NCI-H2029 (cell line): ENCODE results near the gene ZFP62.
"Not testable (repeated sequence)": the region's sequence is repeated elsewhere in the genome, so short reads cannot be mapped to it uniquely, and the experiment has no call there.

Experiments
- DNase-seq: peaks from one replicate; lab custom pipeline; 2025; lab: John Stamatoyannopoulos, UW

The ZFP62 gene

DNA sequence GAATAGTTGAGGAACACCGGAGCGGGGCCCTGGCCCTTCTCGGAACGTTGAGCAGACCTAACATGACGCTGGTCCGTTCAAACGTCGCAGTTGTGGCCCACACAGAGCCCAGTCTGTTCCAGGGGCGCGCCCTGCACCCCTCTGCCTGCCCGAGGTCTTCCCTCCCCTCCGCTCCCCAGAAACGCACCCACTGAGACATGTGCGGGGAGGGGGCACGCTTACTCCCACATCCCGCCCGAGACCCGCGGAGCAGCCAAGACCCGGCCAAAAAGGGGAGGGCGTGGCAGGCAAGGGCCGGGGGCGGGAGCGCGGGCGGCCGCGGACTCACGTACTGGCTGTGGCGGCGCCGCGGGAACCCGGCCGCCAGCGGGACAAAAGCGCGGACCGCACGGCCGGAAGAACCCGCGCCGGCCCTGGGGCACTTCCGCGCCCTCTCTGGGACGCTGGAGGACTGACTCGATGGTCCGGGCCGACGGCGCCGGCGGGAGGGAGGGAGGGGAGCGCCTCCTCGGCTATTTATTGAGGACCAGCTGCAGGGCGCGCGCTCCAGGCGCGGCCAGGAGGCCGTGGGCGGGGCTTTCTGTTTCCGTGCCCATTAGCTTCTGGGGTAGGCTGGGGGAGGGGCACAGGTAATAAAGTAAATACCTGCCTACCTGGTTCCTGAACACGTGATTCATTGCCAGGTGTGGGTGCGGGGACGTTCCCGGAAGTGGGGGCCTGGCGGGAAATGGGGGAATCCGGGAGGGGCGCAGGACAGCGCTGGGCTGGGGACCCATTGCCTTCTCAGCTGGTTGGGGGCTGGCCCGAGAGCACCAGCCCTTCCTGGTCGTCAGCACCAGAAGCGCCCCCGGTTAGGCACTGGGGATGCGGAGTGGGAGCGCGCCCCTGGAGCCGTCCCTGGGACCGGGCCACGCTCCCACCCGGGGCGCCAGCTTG lies at the start of gene ZFP62:
Gene ZFP62 (minus strand): TSS at position 390 of the 936 bp plus-strand sequence. CDS start 57 bp downstream, at position 333.
- peak; percentile 98 for DNase-seq

DNA sequence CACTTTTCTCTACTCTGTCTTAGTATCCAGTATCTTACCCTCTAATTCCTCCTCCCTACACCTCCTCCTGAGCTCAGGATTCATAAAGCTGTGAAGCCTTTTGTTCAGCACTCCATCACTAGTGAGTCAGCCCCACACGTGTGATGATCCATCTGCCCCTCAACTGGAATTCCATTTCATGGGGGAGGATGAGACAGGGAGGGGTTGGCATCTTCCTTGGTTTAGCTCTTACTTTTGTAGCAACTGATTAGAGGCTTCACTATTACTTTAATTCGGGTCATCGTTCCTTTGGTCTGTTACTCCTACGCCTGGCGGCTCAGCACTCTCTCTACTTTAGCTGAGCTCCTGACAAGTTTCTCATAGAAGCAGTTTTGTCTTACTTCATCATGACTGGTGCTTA lies 49.7 kb upstream of the ZFP62 start:
- DNase-seq: no peak

DNA sequence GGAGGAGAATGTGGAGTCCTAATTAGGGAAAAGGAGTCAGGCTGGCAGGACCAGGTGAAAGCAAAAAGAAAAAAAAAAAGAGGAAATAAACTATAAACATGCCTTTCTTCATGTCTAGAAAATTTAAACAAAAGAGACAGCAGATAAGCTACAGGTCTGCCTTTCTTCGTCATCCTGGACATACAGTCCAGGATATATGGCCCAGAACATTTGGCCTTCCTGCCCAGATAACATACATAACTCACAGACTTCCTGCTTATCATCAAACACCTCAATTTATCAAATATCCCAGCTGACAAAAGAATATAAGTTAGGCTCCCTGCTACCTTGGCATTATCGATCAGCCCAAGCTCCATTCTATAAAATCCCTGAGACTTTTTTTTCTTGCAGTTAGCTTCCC lies 49.1 kb upstream of the ZFP62 start:
- no peak for DNase-seq

DNA sequence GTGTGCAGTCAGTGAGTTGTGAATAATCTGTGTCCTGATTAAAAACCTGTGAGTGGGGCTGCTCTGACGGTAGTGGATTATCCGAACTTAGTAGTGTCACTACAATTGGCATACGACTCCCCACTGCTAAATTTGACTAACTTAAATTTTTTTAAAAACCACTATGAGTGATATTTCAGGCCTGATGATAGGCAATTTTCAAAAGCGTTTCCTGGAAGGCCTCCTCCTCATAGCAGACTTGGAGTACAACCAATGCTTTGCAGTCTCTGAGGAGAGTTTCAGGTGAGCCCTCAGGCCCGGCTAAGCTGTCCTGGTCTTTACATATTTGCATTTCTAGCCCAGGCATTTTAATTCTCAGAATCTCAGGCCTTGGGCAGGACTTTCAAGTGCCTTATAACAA lies 48.7 kb upstream of the ZFP62 start:
- no peak for DNase-seq

DNA sequence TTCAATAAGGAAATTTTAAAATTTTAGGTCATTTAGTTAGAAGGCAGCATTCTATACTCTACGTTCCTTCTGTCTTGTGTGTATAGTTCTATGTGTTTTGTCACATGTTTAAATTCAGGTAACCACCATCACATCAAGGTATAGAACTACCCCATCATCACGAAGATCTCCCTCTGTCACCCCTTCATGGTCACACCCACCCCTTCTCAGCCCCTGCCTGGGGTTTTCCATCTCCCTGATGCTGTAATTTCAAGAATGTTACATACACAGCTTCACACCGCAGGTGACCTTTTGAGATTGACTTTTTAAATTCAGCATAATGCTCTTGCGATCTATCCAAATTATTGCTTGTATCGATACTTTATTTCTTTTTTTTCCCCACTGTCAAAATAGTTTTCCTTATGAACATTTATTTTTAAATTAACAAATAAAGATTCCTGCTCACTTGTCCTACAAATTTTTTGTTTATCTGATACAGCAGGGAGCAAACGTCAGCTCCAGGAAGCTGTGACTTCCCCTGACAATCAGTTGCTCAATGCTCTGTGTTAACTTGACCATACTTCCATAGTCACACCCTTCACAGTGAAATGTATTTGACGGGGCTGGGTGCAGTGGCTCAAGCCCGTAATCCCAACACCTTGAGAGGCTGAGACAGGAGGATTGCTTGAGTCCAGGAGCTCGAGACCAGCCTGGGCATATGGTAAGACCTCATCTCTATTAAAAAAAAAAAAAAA lies 48.1 kb upstream of the ZFP62 start:
- DNase-seq: no peak

DNA sequence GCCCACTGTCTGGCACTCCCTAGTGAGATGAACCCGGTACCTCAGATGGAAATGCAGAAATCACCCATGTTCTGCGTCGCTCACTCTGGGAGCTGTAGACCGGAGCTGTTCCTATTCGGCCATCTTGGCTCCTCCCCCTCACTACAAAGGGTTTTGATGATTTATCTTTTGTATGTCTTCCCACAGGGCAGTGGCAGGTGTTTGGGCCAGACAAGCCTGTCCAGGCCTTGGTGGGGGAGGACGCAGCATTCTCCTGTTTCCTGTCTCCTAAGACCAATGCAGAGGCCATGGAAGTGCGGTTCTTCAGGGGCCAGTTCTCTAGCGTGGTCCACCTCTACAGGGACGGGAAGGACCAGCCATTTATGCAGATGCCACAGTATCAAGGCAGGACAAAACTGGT lies 47.3 kb upstream of the ZFP62 start:
- DNase-seq: no peak

DNA sequence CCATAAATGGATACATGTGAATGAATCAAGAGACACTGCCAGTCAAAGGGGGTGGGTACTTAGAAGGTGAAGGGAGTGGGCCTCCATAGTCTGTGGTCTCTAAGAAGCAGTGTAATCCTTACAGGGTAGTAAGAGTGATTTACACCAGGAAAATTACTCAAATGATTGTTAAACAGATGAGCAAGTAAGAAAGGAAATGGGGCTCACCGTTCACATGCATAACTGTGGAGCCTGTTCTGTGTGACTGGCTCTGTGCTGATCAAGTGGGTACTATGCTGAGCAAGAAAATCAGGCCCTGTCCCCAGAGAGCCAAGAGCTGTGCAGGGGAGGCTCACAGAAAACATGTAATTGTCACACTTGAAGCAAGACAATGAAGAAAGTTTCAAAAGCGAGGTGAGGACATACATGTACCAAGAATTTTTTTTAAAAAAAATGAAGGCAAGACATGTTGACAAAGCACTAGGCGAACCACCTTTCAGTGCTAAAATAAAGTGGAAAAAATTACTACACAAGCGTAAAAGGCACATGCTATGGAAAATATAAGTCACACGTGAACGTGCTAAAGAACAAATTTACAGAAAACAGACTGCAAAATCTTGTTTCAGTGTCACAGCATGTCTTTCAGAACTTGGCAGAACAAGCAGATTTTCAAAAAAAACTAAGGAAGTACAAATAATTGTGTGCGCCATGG lies 40.4 kb upstream of the ZFP62 start:
- no peak for DNase-seq

DNA sequence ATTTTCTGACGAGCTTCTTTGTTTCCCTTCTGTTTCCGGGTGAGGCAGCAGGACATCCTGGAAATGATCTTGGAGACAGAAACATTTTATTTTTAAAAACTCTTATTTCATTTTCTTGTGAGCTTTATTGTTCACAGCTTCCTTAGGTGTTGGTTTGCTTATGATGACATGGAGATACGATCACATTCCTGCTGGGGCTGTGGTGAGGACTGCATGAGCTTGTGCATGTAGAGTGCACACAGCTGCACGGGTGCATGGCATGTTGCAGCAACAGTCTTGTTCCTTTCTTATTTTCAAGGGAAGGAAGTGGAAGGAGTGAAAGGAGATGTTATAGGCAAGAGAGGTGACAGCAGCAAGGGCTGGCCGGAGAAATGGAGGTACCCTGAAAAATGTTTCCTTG lies 39.1 kb upstream of the ZFP62 start:
- no peak for DNase-seq

DNA sequence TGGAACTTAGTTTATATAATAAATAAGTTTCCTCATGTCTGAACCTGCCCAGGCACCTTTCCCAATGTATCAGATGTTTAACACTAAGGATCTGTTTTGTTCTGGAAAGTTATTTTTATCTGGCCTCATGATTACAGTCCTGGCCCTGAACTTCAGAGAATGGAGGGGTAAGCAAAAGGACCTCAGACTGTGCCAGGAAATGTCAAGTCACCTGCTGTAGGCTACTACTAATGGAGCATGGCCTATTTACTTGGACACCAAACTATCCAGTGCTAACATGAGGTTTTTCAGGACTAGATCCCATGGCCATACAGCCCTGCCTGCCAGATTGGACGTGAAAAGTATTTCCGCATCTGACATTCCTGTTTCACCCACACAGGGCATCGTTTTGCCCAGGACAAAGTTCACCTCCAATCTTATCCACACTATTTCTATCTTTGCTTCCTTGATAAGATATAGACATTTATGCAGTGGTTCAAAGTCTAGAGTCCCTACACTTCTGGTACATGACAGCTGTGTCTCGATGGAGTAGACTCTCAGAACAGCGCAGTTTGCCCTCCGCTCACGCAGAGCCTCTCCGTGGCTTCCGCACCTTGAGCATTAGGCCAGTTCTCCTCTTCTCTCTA lies 37.7 kb upstream of the ZFP62 start, which contains the start of gene BTNL8:
Gene BTNL8 (plus strand): TSS at position 539 of the 626 bp plus-strand sequence. CDS start 152 bp downstream, outside the sequence.
- no peak for DNase-seq

DNA sequence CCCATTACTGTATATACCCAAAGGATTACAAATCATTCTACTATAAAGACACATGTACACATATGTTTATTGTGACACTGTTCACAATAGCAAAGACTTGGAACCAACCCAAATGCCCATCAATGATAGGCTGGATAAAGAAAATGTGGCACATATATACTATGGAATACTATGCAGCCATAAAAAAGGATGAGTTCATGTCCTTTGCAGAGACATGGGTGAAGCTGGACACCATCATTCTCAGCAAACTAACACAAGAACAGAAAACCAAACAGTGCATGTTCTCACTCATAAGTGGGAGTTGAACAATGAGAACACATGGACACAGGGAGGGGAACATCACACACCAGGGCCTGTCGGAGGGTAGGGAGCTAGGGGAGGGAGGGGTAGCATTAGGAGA lies 34.3 kb upstream of the ZFP62 start:
- DNase-seq: not testable (repeated sequence)

DNA sequence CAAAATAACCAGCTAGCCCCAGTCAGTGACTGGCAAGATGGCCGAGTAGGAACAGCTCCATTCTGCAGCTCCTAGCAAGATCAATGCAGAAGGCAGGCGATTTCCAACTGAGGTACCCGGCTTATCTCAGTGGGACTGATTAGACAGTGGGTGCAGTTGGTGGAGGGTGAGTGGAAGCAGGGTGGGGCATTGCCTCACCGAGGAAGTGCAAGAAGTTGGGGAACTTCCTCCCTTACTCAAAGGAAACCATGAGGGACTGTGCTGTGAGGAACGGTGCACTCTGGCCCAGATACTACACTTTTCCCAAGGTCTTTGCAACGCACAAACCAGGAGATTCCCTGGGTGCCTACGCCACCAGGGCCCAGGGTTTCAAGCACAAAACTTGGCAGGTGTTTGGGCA lies 28.3 kb upstream of the ZFP62 start:
- DNase-seq: no peak

DNA sequence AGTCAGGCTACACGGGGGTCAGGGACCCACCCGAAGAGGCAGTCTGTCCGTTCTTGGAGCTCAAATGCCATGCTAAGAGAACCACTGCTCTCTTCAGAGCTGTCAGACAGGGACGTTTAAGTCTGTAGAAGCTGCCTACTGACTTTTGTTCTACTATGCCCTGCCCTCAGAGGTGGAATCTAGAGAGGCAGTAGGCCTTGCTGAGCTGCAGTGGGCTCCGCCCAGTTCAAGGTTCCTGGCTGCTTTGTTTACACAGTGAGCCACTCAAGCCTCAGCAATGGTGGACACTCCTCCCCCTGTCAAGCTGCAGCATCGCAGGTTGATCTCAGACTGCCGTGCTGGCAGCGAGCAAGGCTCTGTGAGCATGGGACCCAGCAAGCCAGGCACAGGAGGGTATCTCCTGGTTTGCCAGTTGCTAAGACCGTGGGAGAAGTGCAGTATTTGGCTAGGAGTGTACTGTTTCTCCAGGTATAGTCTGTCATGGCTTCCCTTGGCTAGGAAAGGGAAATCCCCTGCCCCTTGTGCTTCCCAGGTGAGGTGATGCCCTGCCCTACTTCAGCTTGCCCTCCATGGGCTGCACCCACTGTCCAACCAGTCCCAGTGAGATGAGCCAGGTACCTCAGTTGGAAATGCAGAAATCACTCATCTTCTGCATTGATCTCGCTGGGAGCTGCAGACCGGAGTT lies 24.9 kb upstream of the ZFP62 start:
- peak; percentile 52 for DNase-seq

DNA sequence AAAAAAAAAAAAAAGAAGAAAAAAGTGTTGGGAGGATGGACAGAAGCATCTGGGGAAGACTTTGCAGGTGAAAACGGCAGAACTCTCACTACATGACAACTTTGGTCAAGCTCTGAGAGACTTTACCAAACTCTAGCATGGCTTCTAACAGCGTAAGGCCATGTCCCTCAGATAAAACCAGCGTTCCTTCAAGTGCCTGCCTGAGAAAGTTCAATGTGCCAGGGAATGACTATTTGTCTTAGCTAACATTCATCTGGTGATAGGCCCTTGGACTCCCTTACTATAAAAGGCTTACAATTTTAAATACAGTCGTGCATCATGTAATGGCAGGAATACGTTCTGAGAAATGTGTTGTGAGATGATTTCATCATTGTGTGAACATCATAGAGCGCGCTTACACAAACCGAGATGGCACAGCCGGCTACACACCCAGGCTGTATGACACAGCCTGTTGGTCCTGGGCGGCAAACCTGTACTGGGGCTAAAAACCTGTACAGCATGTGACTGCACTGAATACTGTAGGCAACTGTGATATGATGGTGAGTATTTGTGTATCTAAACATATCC lies 14.9 kb upstream of the ZFP62 start:
- DNase-seq: no peak

DNA sequence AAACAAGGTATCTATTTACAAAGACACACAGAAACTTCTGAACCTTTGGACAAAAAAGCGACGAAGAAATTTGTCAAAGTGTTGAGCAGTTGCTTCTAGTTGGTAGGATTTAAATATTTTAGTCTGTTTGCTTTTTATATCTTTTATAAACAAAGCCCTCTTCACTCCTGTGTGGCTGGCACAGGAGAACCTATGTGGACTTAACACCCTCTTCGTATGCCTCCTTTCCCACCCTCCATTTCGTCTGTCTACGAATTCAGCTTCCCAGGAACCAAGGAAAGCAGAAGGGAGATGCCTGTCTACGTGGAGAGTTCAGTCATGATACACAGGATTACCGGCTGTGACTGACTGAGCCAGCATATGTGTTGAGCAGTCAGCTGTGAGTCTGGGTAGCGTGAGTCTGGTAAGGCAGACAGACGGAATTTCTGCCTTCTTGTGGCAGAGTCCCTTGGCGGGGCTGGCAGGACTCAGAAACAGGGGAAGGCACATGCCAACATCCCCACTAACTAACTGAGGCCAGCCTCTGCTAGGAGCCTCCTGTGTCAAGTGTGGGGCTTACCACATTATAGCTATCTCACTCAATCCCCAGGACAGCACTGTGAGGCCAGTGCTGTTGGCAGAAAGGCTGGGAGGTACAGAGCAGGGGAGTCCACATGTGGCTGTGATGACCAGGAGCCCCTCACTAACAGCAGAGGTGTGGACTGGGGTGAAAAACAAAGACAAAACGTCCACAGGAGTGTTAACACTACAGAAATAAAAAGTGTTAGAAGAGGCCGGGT lies 13.9 kb upstream of the ZFP62 start:
- DNase-seq: no peak

DNA sequence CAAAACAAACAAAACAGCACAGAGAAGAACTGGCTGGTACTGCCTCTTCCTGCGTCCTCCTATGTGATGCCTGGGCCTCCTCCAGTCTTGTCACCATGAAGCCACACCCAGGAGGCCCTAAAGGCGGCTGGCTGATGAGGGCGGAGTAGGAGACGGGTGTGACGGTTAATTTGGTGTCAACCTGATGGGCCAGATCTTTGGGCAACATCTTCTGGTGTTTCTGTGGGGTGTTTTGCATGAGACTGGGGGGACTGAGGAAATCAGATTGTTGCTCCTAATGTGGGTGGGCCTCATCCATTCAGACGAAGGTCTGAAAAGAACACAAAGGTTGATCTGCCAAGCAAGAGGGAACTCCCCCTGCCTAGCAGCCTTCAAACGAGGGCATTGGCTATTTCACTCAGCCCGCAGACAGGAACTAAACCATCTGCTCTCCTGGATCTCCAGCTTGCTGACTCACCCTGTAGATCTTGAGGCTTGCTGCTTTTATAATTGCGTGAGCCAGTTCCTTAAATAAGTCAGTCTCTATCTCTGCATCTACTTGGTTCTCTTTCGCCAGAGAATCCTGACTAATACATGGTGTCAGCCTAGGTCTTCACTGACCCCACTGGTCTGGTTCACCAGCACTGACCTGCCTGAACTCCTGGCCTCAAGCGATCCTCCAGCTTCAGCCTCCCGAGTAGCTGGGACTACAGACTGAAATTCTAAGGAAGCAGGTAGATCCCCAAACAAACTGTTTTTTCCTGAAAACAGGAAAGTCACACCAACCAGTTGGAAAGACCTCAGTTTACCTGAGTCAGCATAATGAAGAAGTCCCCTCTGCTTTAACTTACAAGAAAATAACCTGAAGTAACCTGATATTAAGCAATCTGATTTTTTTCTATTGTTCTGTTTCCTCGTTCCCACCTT lies 12.8 kb upstream of the ZFP62 start:
- no peak for DNase-seq

DNA sequence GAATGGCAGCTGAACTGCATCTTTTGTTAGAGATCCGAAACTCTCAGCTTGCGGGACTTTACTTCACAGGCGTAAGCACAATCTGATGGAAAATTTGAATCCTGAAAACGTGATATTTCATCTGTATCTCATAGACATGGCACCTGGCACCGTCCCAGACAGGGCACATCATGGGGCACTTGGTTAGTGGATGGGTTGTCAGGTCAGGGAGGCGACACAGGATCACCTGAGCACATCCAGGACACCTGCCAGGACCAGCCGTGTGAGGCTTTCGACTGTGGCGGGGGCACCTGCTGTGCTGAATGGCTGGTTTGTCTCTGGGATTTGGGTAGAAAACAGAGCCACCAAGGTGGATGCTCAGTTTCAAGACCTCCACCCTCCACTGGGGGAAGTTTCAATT lies 11.3 kb upstream of the ZFP62 start:
- no peak for DNase-seq

DNA sequence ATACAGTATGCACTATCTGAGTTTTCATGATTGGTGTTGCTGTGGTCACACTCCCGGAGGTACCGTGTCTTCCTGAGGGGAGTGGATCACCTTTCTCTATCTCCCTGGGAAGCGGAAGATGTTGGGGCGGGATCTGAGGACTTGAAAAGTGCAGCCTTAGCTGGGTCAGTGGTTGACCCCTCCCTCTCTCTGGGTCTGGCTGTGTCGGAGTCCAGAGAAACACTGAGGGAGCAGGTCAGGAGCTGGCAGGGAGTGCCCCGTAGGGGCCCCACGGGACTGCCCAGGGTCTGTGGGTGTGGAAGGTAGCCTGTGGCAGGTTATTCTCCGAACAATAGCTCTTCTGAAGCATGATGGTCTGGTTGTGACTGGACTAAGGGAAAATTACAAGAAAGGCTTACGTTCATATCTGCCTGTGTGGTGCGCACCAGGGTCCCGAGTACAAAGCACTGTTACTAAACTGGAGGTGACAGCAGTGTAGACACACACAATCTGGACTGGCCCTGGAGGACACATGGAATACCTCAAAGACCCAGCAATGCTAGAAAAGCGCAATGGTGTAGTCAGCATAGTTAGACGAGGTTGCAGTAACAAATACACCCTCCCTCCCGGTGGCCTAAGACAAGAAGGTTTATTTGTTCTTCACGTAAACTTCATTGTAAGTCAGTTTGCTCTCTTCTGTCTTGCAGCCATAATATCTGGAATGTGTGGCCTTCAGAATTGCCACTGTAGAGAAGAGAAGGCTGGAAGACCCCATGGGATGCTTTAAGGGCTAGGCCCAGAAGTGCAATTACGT lies 9.4 kb upstream of the ZFP62 start:
- DNase-seq: no peak

DNA sequence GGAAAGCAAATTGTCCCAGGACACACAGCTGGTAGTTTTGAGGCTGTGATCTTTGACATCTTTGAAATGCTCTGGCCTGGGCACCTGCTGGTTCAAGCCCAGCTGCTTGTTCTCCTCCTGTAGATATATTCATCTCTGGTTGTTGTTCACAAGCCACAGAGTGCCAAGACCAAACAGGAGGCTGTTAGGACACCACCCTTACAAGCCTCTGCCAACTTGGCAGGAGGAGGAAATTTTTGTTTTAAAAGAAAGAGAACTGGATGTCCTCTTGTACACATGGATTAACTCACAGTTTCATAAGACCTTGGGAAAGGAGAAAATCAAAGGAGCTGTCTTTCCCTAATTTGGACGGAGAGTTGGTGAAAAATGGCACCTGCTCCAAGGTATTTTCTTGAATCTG lies 8.5 kb upstream of the ZFP62 start:
- DNase-seq: no peak
